SK-N-SH (cell line): ENCODE measurements around the gene PZP. TPM values are rescaled to one million over a fixed set of nuclear protein-coding genes. Genes with fewer than 3 reads are reported as not detected.
"Not testable (repeated sequence)": the region's sequence is repeated elsewhere in the genome, so short reads cannot be mapped to it uniquely, and the experiment has no call there.

Experiments used
- CTCF ChIA-PET: fragments of 300-600, 350-600 bp; formaldehyde crosslinking; extraction: SDS; loops from one replicate; lab custom pipeline; 2021; lab: Yijun Ruan, JAX
- POLR2A ChIA-PET: fragments of 350-600 bp; sonication (Branson Sonifier 250); formaldehyde crosslinking; extraction: SDS; loops from one replicate; lab custom pipeline; 2020; ENCODE audit warnings: antibody characterized with exemption, inconsistent platforms; lab: Yijun Ruan, JAX
- DNase-seq: peaks from one replicate; pipeline ENCODE4 v3.0.0; 2012
- H2AFZ ChIP-seq: fragments of 200-600 bp; sonication (generic); 2 replicates; pipeline ENCODE4 v1.8.1; 2016; ENCODE audit warnings: antibody characterized with exemption, mild to moderate bottlenecking, low read depth
- H3F3A ChIP-seq: fragments of 200-600 bp; sonication (generic); replicated peaks from 2 replicates; pipeline ENCODE3; 2016; ENCODE audit warnings: antibody characterized with exemption, mild to moderate bottlenecking; ENCODE audit not compliant: insufficient read depth
- H3K27ac ChIP-seq, 2 experiments: fragments of 200-500 bp in 1 of 2; fragments of 200-600 bp in 1 of 2; sonication (Bioruptor generic) in 1 of 2; sonication (generic), shearing (Covaris generic) in 1 of 2; 2 replicates each; pipeline versions ENCODE4 v1.5.1 to v1.6.1; 2014 to 2016; ENCODE audit warnings: low read depth in 2 of 2, inconsistent platforms in 1 of 2, low read length in 1 of 2, mild to moderate bottlenecking in 1 of 2, mixed read lengths in 1 of 2
- H3K27me3 ChIP-seq: fragments of 200-600 bp; sonication (generic), shearing (Covaris generic); 2 replicates; pipeline ENCODE4 v1.6.1; 2016; ENCODE audit warnings: mixed run types; ENCODE audit not compliant: insufficient read depth
- H3K36me3 ChIP-seq, 2 experiments: fragments of 200-500 bp in 1 of 2; fragments of 200-600 bp in 1 of 2; sonication (Bioruptor generic) in 1 of 2; sonication (generic) in 1 of 2; replicated peaks in 1 of 2; 2 replicates each; pipeline versions ENCODE3 to v1.5.1; 2014 to 2016; ENCODE audit warnings: low read length in 1 of 2, mild to moderate bottlenecking in 1 of 2; ENCODE audit not compliant: insufficient read depth in 2 of 2, control insufficient read depth in 1 of 2
- H3K4me1 ChIP-seq, 2 experiments: fragments of 200-500 bp in 1 of 2; fragments of 200-600 bp in 1 of 2; sonication (Bioruptor generic) in 1 of 2; sonication (generic), shearing (Covaris generic) in 1 of 2; 2 replicates each; pipeline versions ENCODE4 v1.5.1 to v1.6.1; 2014 to 2016; ENCODE audit warnings: low read depth in 1 of 2, low read length in 1 of 2, mixed run types in 1 of 2; ENCODE audit not compliant: insufficient read depth in 2 of 2, control insufficient read depth in 1 of 2
- H3K4me2 ChIP-seq: fragments of 200-600 bp; sonication (generic), shearing (Covaris generic); 2 replicates; pipeline ENCODE4 v1.6.1; 2017; ENCODE audit warnings: mixed run types
- H3K4me3 ChIP-seq, 2 experiments: fragments of 200-500 bp in 1 of 2; fragments of 200-600 bp in 1 of 2; sonication (Bioruptor generic) in 1 of 2; sonication (generic), shearing (Covaris generic) in 1 of 2; 2 replicates each; pipeline versions ENCODE4 v1.5.1 to v1.8.1; 2014 to 2016; ENCODE audit warnings: low read depth in 2 of 2, inconsistent platforms in 1 of 2, low read length in 1 of 2, mild to moderate bottlenecking in 1 of 2, mixed read lengths in 1 of 2, moderate library complexity in 1 of 2
- H3K79me2 ChIP-seq: fragments of 200-600 bp; sonication (generic); 2 replicates; pipeline ENCODE4 v1.8.1; 2017; ENCODE audit warnings: mild to moderate bottlenecking; ENCODE audit not compliant: insufficient read depth
- H3K9ac ChIP-seq: fragments of 200-600 bp; sonication (generic); 2 replicates; pipeline ENCODE4 v1.6.1; 2017; ENCODE audit warnings: mixed run types
- H3K9me2 ChIP-seq: fragments of 200-600 bp; sonication (generic); 2 replicates; pipeline ENCODE4 v1.6.1; 2017; ENCODE audit warnings: mixed run types
- H3K9me3 ChIP-seq: fragments of 200-600 bp; sonication (generic); 2 replicates; pipeline ENCODE4 v1.6.1; 2017; ENCODE audit warnings: mixed run types, mild to moderate bottlenecking, moderate library complexity
- H4K20me1 ChIP-seq: fragments of 200-600 bp; sonication (generic); 2 replicates; pipeline ENCODE4 v1.6.1; 2017; ENCODE audit warnings: mild to moderate bottlenecking, mixed run types; ENCODE audit not compliant: insufficient read depth
- CHD2 ChIP-seq: fragments of 150-350 bp; IDR thresholded peaks from 2 replicates; pipeline ENCODE4 v1.6.1; 2018; ENCODE audit warnings: low read length; ENCODE audit not compliant: partially characterized antibody
- FOSL2 ChIP-seq: IDR thresholded peaks from 2 replicates; pipeline ENCODE4 v1.4.0; 2012; ENCODE audit warnings: low read depth, mild to moderate bottlenecking, moderate library complexity, borderline replicate concordance
- GATA2 ChIP-seq: sonication (generic); formaldehyde crosslinking; IDR thresholded peaks from 2 replicates; pipeline ENCODE4 v1.5.0; 2020; ENCODE audit warnings: mild to moderate bottlenecking, missing genetic modification reagents
- JUND ChIP-seq: IDR thresholded peaks from 2 replicates; pipeline ENCODE4 v1.4.0; 2012
- MXI1 ChIP-seq: IDR thresholded peaks from 2 replicates; pipeline ENCODE4 v1.6.1; 2012; ENCODE audit warnings: mild to moderate bottlenecking, low read depth, low read length, improper control_type of control experiment
- NFIC ChIP-seq: IDR thresholded peaks from 2 replicates; pipeline ENCODE4 v1.4.0; 2012; ENCODE audit warnings: borderline replicate concordance
- POLR2AphosphoS5 ChIP-seq: IDR thresholded peaks from 2 replicates; pipeline ENCODE4 v1.6.1; 2012; ENCODE audit warnings: low read depth, low read length
- RAD21 ChIP-seq: IDR thresholded peaks from 2 replicates; pipeline ENCODE4 v1.6.1; 2012; ENCODE audit warnings: mild to moderate bottlenecking, low read length
- RFX5 ChIP-seq: IDR thresholded peaks from 2 replicates; pipeline ENCODE4 v1.6.1; 2012; ENCODE audit warnings: mild to moderate bottlenecking, improper control_type of control experiment, low read length
- SMC3 ChIP-seq: IDR thresholded peaks from 2 replicates; pipeline ENCODE4 v1.6.1; 2012; ENCODE audit warnings: low read depth, low read length, improper control_type of control experiment
- TCF12 ChIP-seq: IDR thresholded peaks from 2 replicates; pipeline ENCODE4 v1.4.0; 2012
- WGBS: methylation state at CpG from one replicate; pipeline ENCODE4 v1.1.6; 2017; ENCODE audit warnings: low lambda C conversion rate; 5-methylcytosine and 5-hydroxymethylcytosine counted together
- polyA plus RNA-seq, 3 experiments: library from polyadenylated mRNA; depleted of rRNA; stranded (reverse); fragments of >200 nt; gene quantifications; 2 replicates each; pipeline ENCODE4 v1.2.3, GENCODE V29; 2012
- TF ChIP-seq, protein P1 (sequence below): IDR thresholded peaks from 2 replicates; pipeline ENCODE4; 2012
- TF ChIP-seq, protein P2 (sequence below): fragments of 200-600 bp; sonication (generic); IDR thresholded peaks from 2 replicates; pipeline ENCODE4 v1.6.1; 2017; ENCODE audit warnings: antibody characterized with exemption, mild to moderate bottlenecking, moderate library complexity
- TF ChIP-seq, protein P3 (sequence below): IDR thresholded peaks from 2 replicates; pipeline ENCODE4 v1.4.0; 2012; ENCODE audit warnings: low read depth
- TF ChIP-seq, protein P4 (sequence below): IDR thresholded peaks from 2 replicates; pipeline ENCODE4 v1.6.1; 2012; ENCODE audit warnings: mild to moderate bottlenecking, low read depth, low read length, moderate library complexity
- TF ChIP-seq, protein P5 (sequence below): fragments of 150-350 bp; IDR thresholded peaks from 2 replicates; pipeline ENCODE4 v1.6.1; 2017; ENCODE audit warnings: antibody characterized with exemption, low read length, low read depth, borderline replicate concordance
- TF ChIP-seq, protein P6 (sequence below): IDR thresholded peaks from 2 replicates; pipeline ENCODE4 v1.4.0; 2012; ENCODE audit warnings: low read depth, borderline replicate concordance

The PZP gene
- polyA plus RNA-seq, 1 of the 3 experiments (the other 2 are of a cell fraction) = not detected

DNA sequence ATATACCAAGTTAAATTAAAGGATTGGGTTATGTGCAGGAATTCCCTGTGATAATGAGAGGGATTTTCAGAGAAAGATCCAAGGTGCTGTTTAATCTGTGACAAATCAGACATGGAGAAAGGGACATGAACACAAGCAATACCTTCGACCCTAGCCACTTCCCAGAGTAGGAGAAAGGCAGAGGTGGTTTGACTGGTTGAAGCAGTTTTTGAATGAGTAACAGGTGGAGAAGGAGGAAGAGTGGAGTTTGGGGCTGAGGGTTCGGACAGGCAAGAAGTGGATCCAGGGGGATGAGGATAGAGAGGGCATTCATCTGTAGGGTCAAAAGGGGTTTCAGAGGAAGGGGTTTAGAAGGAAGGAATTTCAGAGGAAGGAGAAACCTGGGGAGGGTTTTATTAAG is 65.1 kb downstream of the PZP start:
- Histone ChIP-seq H3K4me2 (no peak overlapping the region), H4K20me1 (no peaks in the 10 kb centered on the region), H3K9ac (no peak overlapping the region), H3K27me3 (no peaks in the 10 kb centered on the region), H3K9me2 (0 out of 2 replicates have a peak, but pooled peaks cover 3% of the 10 kb centered on the region), H3K9me3 (no peaks in the 10 kb centered on the region), H3K27ac (no peak overlapping the region), H3K36me3 (no peaks in the 10 kb centered on the region), H3F3A (no peaks in the 10 kb centered on the region), H2AFZ (no peak overlapping the region), H3K79me2 (no peaks in the 10 kb centered on the region), H3K4me3 (no peak overlapping the region), H3K4me1 (no peaks in the 10 kb centered on the region)
- TF ChIP-seq, protein P1, sequence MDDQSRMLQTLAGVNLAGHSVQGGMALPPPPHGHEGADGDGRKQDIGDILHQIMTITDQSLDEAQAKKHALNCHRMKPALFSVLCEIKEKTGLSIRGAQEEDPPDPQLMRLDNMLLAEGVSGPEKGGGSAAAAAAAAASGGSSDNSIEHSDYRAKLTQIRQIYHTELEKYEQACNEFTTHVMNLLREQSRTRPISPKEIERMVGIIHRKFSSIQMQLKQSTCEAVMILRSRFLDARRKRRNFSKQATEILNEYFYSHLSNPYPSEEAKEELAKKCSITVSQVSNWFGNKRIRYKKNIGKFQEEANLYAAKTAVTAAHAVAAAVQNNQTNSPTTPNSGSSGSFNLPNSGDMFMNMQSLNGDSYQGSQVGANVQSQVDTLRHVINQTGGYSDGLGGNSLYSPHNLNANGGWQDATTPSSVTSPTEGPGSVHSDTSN = no peak
- TF ChIP-seq, protein P2, sequence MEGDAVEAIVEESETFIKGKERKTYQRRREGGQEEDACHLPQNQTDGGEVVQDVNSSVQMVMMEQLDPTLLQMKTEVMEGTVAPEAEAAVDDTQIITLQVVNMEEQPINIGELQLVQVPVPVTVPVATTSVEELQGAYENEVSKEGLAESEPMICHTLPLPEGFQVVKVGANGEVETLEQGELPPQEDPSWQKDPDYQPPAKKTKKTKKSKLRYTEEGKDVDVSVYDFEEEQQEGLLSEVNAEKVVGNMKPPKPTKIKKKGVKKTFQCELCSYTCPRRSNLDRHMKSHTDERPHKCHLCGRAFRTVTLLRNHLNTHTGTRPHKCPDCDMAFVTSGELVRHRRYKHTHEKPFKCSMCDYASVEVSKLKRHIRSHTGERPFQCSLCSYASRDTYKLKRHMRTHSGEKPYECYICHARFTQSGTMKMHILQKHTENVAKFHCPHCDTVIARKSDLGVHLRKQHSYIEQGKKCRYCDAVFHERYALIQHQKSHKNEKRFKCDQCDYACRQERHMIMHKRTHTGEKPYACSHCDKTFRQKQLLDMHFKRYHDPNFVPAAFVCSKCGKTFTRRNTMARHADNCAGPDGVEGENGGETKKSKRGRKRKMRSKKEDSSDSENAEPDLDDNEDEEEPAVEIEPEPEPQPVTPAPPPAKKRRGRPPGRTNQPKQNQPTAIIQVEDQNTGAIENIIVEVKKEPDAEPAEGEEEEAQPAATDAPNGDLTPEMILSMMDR = no peak
- TF ChIP-seq RAD21 = no peak
- no peak for TF ChIP-seq SMC3
- TF ChIP-seq TCF12 = no peak
- TF ChIP-seq, protein P3, sequence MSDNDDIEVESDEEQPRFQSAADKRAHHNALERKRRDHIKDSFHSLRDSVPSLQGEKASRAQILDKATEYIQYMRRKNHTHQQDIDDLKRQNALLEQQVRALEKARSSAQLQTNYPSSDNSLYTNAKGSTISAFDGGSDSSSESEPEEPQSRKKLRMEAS = no peak
- TF ChIP-seq JUND = no peak
- no peak for TF ChIP-seq NFIC
- TF ChIP-seq POLR2AphosphoS5 = no peak
- TF ChIP-seq RFX5 = no peak
- TF ChIP-seq, protein P4, sequence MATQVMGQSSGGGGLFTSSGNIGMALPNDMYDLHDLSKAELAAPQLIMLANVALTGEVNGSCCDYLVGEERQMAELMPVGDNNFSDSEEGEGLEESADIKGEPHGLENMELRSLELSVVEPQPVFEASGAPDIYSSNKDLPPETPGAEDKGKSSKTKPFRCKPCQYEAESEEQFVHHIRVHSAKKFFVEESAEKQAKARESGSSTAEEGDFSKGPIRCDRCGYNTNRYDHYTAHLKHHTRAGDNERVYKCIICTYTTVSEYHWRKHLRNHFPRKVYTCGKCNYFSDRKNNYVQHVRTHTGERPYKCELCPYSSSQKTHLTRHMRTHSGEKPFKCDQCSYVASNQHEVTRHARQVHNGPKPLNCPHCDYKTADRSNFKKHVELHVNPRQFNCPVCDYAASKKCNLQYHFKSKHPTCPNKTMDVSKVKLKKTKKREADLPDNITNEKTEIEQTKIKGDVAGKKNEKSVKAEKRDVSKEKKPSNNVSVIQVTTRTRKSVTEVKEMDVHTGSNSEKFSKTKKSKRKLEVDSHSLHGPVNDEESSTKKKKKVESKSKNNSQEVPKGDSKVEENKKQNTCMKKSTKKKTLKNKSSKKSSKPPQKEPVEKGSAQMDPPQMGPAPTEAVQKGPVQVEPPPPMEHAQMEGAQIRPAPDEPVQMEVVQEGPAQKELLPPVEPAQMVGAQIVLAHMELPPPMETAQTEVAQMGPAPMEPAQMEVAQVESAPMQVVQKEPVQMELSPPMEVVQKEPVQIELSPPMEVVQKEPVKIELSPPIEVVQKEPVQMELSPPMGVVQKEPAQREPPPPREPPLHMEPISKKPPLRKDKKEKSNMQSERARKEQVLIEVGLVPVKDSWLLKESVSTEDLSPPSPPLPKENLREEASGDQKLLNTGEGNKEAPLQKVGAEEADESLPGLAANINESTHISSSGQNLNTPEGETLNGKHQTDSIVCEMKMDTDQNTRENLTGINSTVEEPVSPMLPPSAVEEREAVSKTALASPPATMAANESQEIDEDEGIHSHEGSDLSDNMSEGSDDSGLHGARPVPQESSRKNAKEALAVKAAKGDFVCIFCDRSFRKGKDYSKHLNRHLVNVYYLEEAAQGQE = no peak
- no peak for TF ChIP-seq MXI1
- TF ChIP-seq, protein P5, sequence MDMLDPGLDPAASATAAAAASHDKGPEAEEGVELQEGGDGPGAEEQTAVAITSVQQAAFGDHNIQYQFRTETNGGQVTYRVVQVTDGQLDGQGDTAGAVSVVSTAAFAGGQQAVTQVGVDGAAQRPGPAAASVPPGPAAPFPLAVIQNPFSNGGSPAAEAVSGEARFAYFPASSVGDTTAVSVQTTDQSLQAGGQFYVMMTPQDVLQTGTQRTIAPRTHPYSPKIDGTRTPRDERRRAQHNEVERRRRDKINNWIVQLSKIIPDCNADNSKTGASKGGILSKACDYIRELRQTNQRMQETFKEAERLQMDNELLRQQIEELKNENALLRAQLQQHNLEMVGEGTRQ = no peak
- TF ChIP-seq FOSL2 = no peak
- TF ChIP-seq CHD2 = no peak
- TF ChIP-seq, protein P6, sequence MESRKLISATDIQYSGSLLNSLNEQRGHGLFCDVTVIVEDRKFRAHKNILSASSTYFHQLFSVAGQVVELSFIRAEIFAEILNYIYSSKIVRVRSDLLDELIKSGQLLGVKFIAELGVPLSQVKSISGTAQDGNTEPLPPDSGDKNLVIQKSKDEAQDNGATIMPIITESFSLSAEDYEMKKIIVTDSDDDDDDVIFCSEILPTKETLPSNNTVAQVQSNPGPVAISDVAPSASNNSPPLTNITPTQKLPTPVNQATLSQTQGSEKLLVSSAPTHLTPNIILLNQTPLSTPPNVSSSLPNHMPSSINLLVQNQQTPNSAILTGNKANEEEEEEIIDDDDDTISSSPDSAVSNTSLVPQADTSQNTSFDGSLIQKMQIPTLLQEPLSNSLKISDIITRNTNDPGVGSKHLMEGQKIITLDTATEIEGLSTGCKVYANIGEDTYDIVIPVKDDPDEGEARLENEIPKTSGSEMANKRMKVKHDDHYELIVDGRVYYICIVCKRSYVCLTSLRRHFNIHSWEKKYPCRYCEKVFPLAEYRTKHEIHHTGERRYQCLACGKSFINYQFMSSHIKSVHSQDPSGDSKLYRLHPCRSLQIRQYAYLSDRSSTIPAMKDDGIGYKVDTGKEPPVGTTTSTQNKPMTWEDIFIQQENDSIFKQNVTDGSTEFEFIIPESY = no peak
- TF ChIP-seq GATA2 (CRISPR knock-in tag) = no peak
- WGBS = 2% methylated on average over 2 of the region's 2 CpGs
- CTCF ChIA-PET = no interaction called here
- POLR2A ChIA-PET = no interaction called here
- DNase-seq = no peak

DNA sequence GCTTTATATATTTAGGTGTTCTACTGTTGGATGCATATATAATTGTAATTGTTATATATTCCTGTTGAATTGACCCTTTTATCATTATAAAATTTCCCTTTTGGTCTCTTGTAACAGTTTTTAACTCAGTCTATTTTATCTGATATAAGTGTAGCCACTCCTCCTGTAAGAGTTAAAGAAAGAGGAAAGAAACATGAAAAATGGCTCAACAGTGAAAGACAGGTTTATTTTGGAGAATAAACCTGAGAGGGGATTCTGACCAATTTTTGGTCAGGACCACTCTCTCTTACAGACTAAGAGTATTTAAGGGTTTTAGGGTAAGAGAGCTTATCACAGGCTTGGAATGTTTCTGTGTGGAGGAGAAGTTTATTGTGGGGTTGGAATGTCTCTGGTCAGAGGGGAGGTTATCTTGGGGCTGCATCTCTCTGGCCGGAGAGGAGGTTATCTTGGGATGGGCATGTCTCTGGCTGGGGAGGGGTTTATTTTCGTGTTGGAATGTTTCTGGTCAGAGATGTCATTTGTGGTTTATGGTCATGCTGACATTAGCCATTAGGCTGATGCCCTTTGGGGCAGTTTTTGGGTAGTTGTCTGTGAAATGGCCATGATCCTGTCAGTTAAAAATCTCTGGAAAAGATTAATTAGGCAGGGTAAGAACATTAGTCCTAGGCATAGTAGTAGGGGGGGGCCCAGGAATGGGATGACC is 68.5 kb downstream of the PZP start:
- H3K27me3 ChIP-seq, H3K79me2 ChIP-seq, CTCF ChIA-PET, H3K9me3 ChIP-seq, H3K9me2 ChIP-seq, POLR2A ChIA-PET, H3K4me3 ChIP-seq, H3K9ac ChIP-seq, H3K36me3 ChIP-seq, H4K20me1 ChIP-seq, DNase-seq, H3F3A ChIP-seq, H3K4me2 ChIP-seq, H2AFZ ChIP-seq, H3K27ac ChIP-seq, H3K4me1 ChIP-seq: not testable (repeated sequence)
- WGBS = 15% methylated on average over 2 of the region's 2 CpGs
